H1 (cell line): Measurements from ENCODE around the gene HCK. TPM values are rescaled to one million over a fixed set of nuclear protein-coding genes. Genes with fewer than 3 reads are reported as not detected.

Experiments
- CTCF ChIA-PET: fragments of 300-600 bp; sonication (Branson Sonifier 250); formaldehyde crosslinking; loops from one replicate; lab custom pipeline; 2021; ENCODE audit not compliant: partially characterized antibody; lab: Charles Lee
- POLR2A ChIA-PET: fragments of 300-600 bp; sonication (Branson Sonifier 250); formaldehyde crosslinking; loops from one replicate; lab custom pipeline; 2021; ENCODE audit warnings: inconsistent platforms; ENCODE audit not compliant: partially characterized antibody; lab: Charles Lee
- DNase-seq, 2 experiments: peaks; one replicate each; pipeline versions ENCODE4 v3.0.0 to v3.0.0-alpha.2; 2010 to 2022; ENCODE audit warnings: low spot score in 2 of 2, low read depth in 1 of 2, mixed read lengths in 1 of 2
- FAIRE-seq: peaks from 2 replicates; lab custom pipeline; 2011; peaks lifted over from hg19 to GRCh38; lab: Jason Lieb, UNC
- H2AFZ ChIP-seq: 2 replicates; pipeline ENCODE4 v1.8.1; 2012; ENCODE audit warnings: low read length, inconsistent platforms
- H2AK5ac ChIP-seq: 2 replicates; pipeline ENCODE4 v1.6.1; 2013; ENCODE audit warnings: low read depth, low read length
- H2BK120ac ChIP-seq: replicated peaks from 2 replicates; pipeline ENCODE3; 2013; ENCODE audit warnings: low read depth, low read length, inconsistent platforms
- H2BK12ac ChIP-seq: 2 replicates; pipeline ENCODE4 v1.6.1; 2013; ENCODE audit warnings: low read depth, low read length
- H2BK15ac ChIP-seq: 2 replicates; pipeline ENCODE4 v1.6.1; 2013; ENCODE audit warnings: low read length
- H2BK20ac ChIP-seq: 2 replicates; pipeline ENCODE4 v1.6.1; 2013; ENCODE audit warnings: low read length
- H2BK5ac ChIP-seq: 2 replicates; pipeline ENCODE4 v1.6.1; 2013; ENCODE audit warnings: low read depth, low read length
- H3K14ac ChIP-seq: 2 replicates; pipeline ENCODE4 v1.6.1; 2013; ENCODE audit warnings: inconsistent platforms; ENCODE audit not compliant: insufficient read length
- H3K18ac ChIP-seq: 2 replicates; pipeline ENCODE4 v1.6.1; 2013; ENCODE audit warnings: low read length; ENCODE audit errors: extremely low read depth
- H3K23ac ChIP-seq: 2 replicates; pipeline ENCODE4 v1.6.1; 2013; ENCODE audit warnings: inconsistent platforms; ENCODE audit not compliant: insufficient read length
- H3K23me2 ChIP-seq: 2 replicates; pipeline ENCODE4 v1.6.1; 2013; ENCODE audit warnings: low read depth, low read length
- H3K27ac ChIP-seq: 2 replicates; pipeline ENCODE4 v1.6.1; 2011; ENCODE audit warnings: low read depth, low read length, inconsistent platforms
- H3K27me3 ChIP-seq, 4 experiments: replicated peaks in 1 of 4; 1 replicate in 1 of 4; 2 replicates in 3 of 4; pipeline versions ENCODE4 v1.6.1 to v1.8.1; 2011 to 2013; ENCODE audit warnings: low read length in 3 of 4, mild to moderate bottlenecking in 3 of 4, inconsistent platforms in 2 of 4, mixed read lengths in 2 of 4, moderate library complexity in 1 of 4; ENCODE audit not compliant: control insufficient read depth in 3 of 4, insufficient read depth in 3 of 4; ENCODE audit errors: extremely low read depth in 1 of 4
- H3K36me3 ChIP-seq, 4 experiments: 2 replicates each; pipeline versions ENCODE4 v1.6.1 to v1.8.1; 2011 to 2013; ENCODE audit warnings: mild to moderate bottlenecking in 4 of 4, low read length in 3 of 4, moderate library complexity in 2 of 4, control low read depth in 1 of 4, inconsistent platforms in 1 of 4; ENCODE audit not compliant: insufficient read depth in 4 of 4, control insufficient read depth in 2 of 4
- H3K4ac ChIP-seq: replicated peaks from 2 replicates; pipeline ENCODE3; 2013; ENCODE audit warnings: low read length, low read depth, mixed read lengths, inconsistent platforms; ENCODE audit not compliant: insufficient read length
- H3K4me1 ChIP-seq, 4 experiments: replicated peaks in 1 of 4; 1 replicate in 1 of 4; 2 replicates in 3 of 4; pipeline versions ENCODE4 v1.6.1 to v1.8.1; 2011 to 2013; ENCODE audit warnings: low read length in 3 of 4, inconsistent platforms in 2 of 4, mixed read lengths in 1 of 4; ENCODE audit not compliant: insufficient read depth in 4 of 4, control insufficient read depth in 3 of 4
- H3K4me2 ChIP-seq, 2 experiments: 2 replicates each; pipeline versions ENCODE4 v1.6.1 to v1.8.1; 2011 to 2013; ENCODE audit warnings: low read depth in 2 of 2, low read length in 2 of 2, control low read depth in 1 of 2, inconsistent platforms in 1 of 2, mild to moderate bottlenecking in 1 of 2; ENCODE audit not compliant: insufficient read depth in 1 of 2
- H3K4me3 ChIP-seq, 4 experiments: fragments of 200-600, 300-600 bp in 1 of 4; sonication (generic), shearing (Covaris generic), sonication (Bioruptor Twin) in 1 of 4; 2 replicates each; pipeline versions ENCODE4 v1.5.1 to v1.8.1; 2011 to 2016; ENCODE audit warnings: low read length in 4 of 4, low read depth in 3 of 4, control low read depth in 2 of 4, inconsistent platforms in 2 of 4, mild to moderate bottlenecking in 2 of 4, mixed read lengths in 1 of 4, moderate library complexity in 1 of 4; ENCODE audit not compliant: insufficient read depth in 2 of 4; ENCODE audit errors: extremely low read depth in 1 of 4
- H3K56ac ChIP-seq: replicated peaks from 2 replicates; pipeline ENCODE3; 2013; ENCODE audit warnings: low read depth, mild to moderate bottlenecking, mixed read lengths, low read length, inconsistent platforms; ENCODE audit not compliant: insufficient read length
- H3K79me1 ChIP-seq: 2 replicates; pipeline ENCODE4 v1.6.1; 2013; ENCODE audit warnings: low read depth, low read length, control low read depth
- H3K79me2 ChIP-seq, 2 experiments: 2 replicates each; pipeline versions ENCODE4 v1.6.1 to v1.8.1; 2012 to 2013; ENCODE audit warnings: low read length in 2 of 2, mild to moderate bottlenecking in 2 of 2, inconsistent platforms in 1 of 2; ENCODE audit not compliant: insufficient read depth in 2 of 2, control insufficient read depth in 1 of 2
- H3K9ac ChIP-seq, 4 experiments: replicated peaks in 1 of 4; 1 replicate in 1 of 4; 2 replicates in 3 of 4; pipeline versions ENCODE4 v1.6.1 to v1.8.1; 2011 to 2013; ENCODE audit warnings: low read depth in 3 of 4, low read length in 3 of 4, control low read depth in 2 of 4, mild to moderate bottlenecking in 2 of 4, moderate library complexity in 2 of 4, inconsistent platforms in 1 of 4; ENCODE audit errors: extremely low read depth in 1 of 4
- H3K9me3 ChIP-seq, 2 experiments: 2 replicates each; pipeline versions ENCODE4 v1.6.1 to v1.8.1; 2012 to 2013; ENCODE audit warnings: mild to moderate bottlenecking in 2 of 2, moderate library complexity in 2 of 2, control low read depth in 1 of 2, inconsistent platforms in 1 of 2, low read depth in 1 of 2, low read length in 1 of 2, mixed read lengths in 1 of 2; ENCODE audit not compliant: insufficient read depth in 2 of 2
- H4K20me1 ChIP-seq, 2 experiments: replicated peaks in 1 of 2; 2 replicates each; pipeline versions ENCODE3 to v1.8.1; 2011 to 2013; ENCODE audit warnings: inconsistent platforms in 2 of 2, low read length in 2 of 2, mild to moderate bottlenecking in 1 of 2; ENCODE audit not compliant: insufficient read depth in 2 of 2, control insufficient read depth in 1 of 2
- H4K5ac ChIP-seq: 2 replicates; pipeline ENCODE4 v1.6.1; 2013; ENCODE audit warnings: low read length, low read depth, mixed read lengths, inconsistent platforms; ENCODE audit not compliant: insufficient read length
- H4K8ac ChIP-seq: 2 replicates; pipeline ENCODE4 v1.8.0; 2013; ENCODE audit warnings: mild to moderate bottlenecking, moderate library complexity, low read length, inconsistent platforms; ENCODE audit not compliant: insufficient read depth; ENCODE audit errors: extremely low read depth
- H4K91ac ChIP-seq: replicated peaks from 2 replicates; pipeline ENCODE3; 2013; ENCODE audit warnings: low read length, mixed read lengths, inconsistent platforms; ENCODE audit not compliant: insufficient read length
- CREB1 ChIP-seq: IDR thresholded peaks from 2 replicates; pipeline ENCODE4 v1.6.1; 2012; ENCODE audit warnings: inconsistent platforms
- EZH2 ChIP-seq: fragments of 200-600 bp; sonication (generic); IDR thresholded peaks from 2 replicates; pipeline ENCODE4 v1.7.1; 2012; ENCODE audit warnings: low read depth, mild to moderate bottlenecking, moderate library complexity, low read length, inconsistent platforms; ENCODE audit not compliant: severe bottlenecking
- SIN3A ChIP-seq, 2 experiments: IDR thresholded peaks in 1 of 2; conservative IDR thresholded peaks in 1 of 2; 2 replicates each; pipeline ENCODE4 v1.6.1; 2011 to 2012; ENCODE audit warnings: low read length in 2 of 2, improper control_type of control experiment in 1 of 2, low read depth in 1 of 2, mild to moderate bottlenecking in 1 of 2
- SP1 ChIP-seq: IDR thresholded peaks from 2 replicates; pipeline ENCODE4 v1.6.1; 2011; ENCODE audit warnings: low read depth, low read length
- YY1 ChIP-seq: IDR thresholded peaks from 2 replicates; pipeline ENCODE4 v1.6.1; 2011; ENCODE audit warnings: low read depth, mild to moderate bottlenecking, low read length
- WGBS, 2 experiments: shearing (Covaris generic) in 1 of 2; methylation state at CpG; one replicate each; pipeline versions ENCODE4 v1.1.6 to v1.1.7; 2013 to 2015; ENCODE audit warnings: low lambda C conversion rate in 2 of 2, mixed read lengths in 2 of 2, inconsistent platforms in 1 of 2, low coverage in 1 of 2, missing lambda C conversion rate in 1 of 2; ENCODE audit not compliant: insufficient replicate concordance in 2 of 2, insufficient coverage in 1 of 2, insufficient read length in 1 of 2; ENCODE audit errors: extremely low coverage in 1 of 2, missing lambda C conversion rate in 1 of 2; 5-methylcytosine and 5-hydroxymethylcytosine counted together
- polyA plus RNA-seq, 7 experiments: library from polyadenylated mRNA; depleted of rRNA in 3 of 7; stranded (reverse) in 5 of 7; unstranded in 2 of 7; fragments of >200 nt in 5 of 7; fragments of 200-250 nt in 2 of 7; gene quantifications; 1 replicate in 5 of 7; 2 replicates in 1 of 7; 4 replicates in 1 of 7; pipeline versions ENCODE4 v1.2.1 to v1.2.3, GENCODE V29; 2011 to 2013; ENCODE audit warnings: missing spikeins in 2 of 7, mixed read lengths in 2 of 7
- total RNA-seq: library from RNA; stranded (reverse); fragmentation: NEBNext Ultra II Directional; extraction: Animal tissue kit (Norgen Biotek cat#: 25700); gene quantifications from 2 replicates; pipeline ENCODE4 v1.2.1, GENCODE V29; 2021

HCK gene
- total and polyA plus RNA-seq, 2 of the 8 experiments (the other 6 are each of a cell fraction or from before 2014, with no cell fraction given): 0.37 to 4.3 TPM

DNA sequence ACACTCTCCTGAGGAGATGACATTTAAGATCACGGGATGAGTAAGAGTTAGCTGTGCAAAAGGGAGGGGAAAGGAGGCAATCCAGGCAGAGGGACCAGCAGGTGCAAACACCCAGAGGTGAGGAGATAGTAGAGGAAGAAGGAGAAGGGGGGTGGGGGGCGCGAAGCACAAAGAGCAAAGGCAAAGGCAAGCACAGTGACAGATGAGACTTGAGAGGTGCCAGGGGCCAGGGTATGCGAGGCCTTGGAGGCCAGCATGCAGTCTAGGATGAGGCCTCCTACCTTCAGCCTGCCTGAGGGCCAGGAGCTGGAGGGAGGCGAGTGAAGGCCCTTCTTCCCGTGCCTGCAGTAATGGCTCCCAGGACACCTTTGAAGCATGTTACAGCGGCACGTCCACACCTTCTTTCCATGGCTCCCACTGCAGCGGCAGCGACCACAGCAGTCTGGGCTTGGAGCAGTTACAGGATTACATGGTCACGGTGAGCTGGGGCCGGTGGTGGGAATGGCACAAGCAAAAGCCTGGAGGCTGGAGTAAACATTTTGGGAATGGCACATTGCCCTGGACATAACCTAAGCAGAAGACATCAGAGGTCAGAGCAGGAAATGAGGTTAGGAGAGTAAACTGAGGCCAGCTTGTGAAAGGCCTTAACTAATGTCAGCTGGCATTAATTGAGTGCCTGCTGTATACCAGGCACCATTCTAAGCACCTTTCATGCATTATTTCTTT, 23.2 kb upstream of the HCK start:
- H4K5ac ChIP-seq: no peak overlapping the region
- no peak overlapping the region for H2AK5ac ChIP-seq
- H3K36me3 ChIP-seq: no peaks in the 10 kb centered on the region
- no peak overlapping the region for H4K8ac ChIP-seq
- 71% methylated on average over 12 of the region's 12 CpGs; no CpG with 5 or more reads in 1 of the 2 experiments for WGBS, 2 experiments
- H3K4me3 ChIP-seq: no peak overlapping the region
- H3K27ac ChIP-seq: no peak overlapping the region
- H3K79me2 ChIP-seq: no peaks in the 10 kb centered on the region
- peaks cover 0 to 2% of the 10 kb centered on the region in 2 experiments for H4K20me1 ChIP-seq
- peaks cover 0 to 6% (median 0%) of the 10 kb centered on the region in 4 experiments; a peak in 2 of 7 replicates for H3K27me3 ChIP-seq
- H2BK5ac ChIP-seq: no peak overlapping the region
- no peak overlapping the region for H2AFZ ChIP-seq
- H3K18ac ChIP-seq: peak overlapping the region; percentile 24; the same call in 1 of the 2 replicates
- no peak overlapping the region for H3K14ac ChIP-seq
- DNase-seq (no peak), FAIRE-seq (no peak)
- H3K9ac ChIP-seq: no peak overlapping the region
- H2BK20ac ChIP-seq: no peak overlapping the region
- CTCF ChIA-PET: interaction anchor here (0.9 to 10.4 kb wide), 12 partner anchors 7 to 205 kb away, joined by 3 to 176 read pairs (median 26); no protein-coding TSS in a partner anchor
- H3K23me2 ChIP-seq: peaks cover 2% of the 10 kb centered on the region; the same call in 1 of the 2 replicates
- H3K23ac ChIP-seq: no peak overlapping the region
- H2BK120ac ChIP-seq: no peak overlapping the region
- peak overlapping the region in 1 of 2 experiments; percentile 14; a peak in 2 of 4 replicates for H3K4me2 ChIP-seq
- H2BK12ac ChIP-seq: no peak overlapping the region
- H3K9me3 ChIP-seq: no peaks in the 10 kb centered on the region
- POLR2A ChIA-PET: interaction anchor here (1.1 kb wide), 2 partner anchors 9 to 69 kb away, joined by 3 to 8 read pairs; no protein-coding TSS in a partner anchor
- H3K4ac ChIP-seq: no peak overlapping the region
- H3K4me1 ChIP-seq: peaks cover 0 to 11% (median 5%) of the 10 kb centered on the region in 4 experiments; a peak in 6 of 7 replicates
- TF ChIP-seq SP1 (peak; percentile 85), CREB1 (0 out of 2 replicates have a peak, but pooled peaks have one; percentile 19), EZH2 (no peak), SIN3A (conservative IDR thresholded peaks at IDR 0.05 in 1 of 2, IDR thresholded peaks at IDR 0.05 in 1 of 2; ENCODE audit: low read depth in 1 of 2, low read length in 2 of 2) (0 out of 4 replicates have a peak, but pooled peaks of 1 of the 2 experiments have one; percentile 28), YY1 (0 out of 2 replicates have a peak, but pooled peaks have one; percentile 16)
- H4K91ac ChIP-seq: no peak overlapping the region
- H3K79me1 ChIP-seq: no peaks in the 10 kb centered on the region
- H3K56ac ChIP-seq: no peak overlapping the region
- H2BK15ac ChIP-seq: no peak overlapping the region
